Forelimb muscle (tissue), 1 donor: Measurements from ENCODE around the gene MC1R. TPM values are rescaled to one million over a fixed set of nuclear protein-coding genes. Genes with fewer than 3 reads are reported as not detected.

Source experiments
- DNase-seq: peaks from one replicate; pipeline ENCODE4 v3.0.0-alpha.2; 2013; ENCODE audit warnings: low read depth
- polyA plus RNA-seq: library from polyadenylated mRNA; unstranded; fragments of 120-200 nt; gene quantifications from one replicate; pipeline ENCODE4 v1.2.1, GENCODE V29; 2013; ENCODE audit not compliant: insufficient read length

MC1R gene
- polyA plus RNA-seq, 1 donor = 2.2 TPM

GRCh38 chr16:89895482-89896250 is 23.0 kb upstream of the MC1R start:
- DNase-seq = no peak

DNA sequence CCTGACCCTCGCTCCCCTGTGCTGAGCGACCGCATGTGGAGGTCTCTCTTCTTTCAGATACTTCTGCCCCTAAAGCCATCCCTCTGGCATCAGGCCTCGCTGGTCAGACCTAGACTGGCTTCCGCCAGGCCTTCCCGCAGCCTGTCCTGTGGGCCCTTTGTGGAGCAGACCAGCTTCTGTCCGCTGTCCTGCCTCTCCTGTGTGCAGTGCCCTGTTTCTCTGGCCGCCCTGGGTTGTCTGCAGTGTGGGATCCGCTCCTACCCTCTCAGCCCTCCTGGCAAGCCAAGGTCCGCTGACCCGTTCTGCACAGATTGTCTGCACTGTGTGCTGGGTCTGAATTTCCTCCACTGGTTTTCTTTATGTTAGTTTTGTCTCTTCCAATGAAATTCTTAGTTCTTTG is 21.5 kb upstream of the MC1R start:
- DNase-seq = no peak

- no peak for DNase-seq
Measured at GRCh38 chr16:89898201-89898967, 20.3 kb upstream of the MC1R start.

GRCh38 chr16:89899879-89900481 is 18.7 kb upstream of the MC1R start:
- DNase-seq = no peak

GRCh38 chr16:89900885-89901284 is 17.8 kb upstream of the MC1R start:
- no peak for DNase-seq

- no peak for DNase-seq
Measured at GRCh38 chr16:89902980-89903379, 15.7 kb upstream of the MC1R start.

DNA sequence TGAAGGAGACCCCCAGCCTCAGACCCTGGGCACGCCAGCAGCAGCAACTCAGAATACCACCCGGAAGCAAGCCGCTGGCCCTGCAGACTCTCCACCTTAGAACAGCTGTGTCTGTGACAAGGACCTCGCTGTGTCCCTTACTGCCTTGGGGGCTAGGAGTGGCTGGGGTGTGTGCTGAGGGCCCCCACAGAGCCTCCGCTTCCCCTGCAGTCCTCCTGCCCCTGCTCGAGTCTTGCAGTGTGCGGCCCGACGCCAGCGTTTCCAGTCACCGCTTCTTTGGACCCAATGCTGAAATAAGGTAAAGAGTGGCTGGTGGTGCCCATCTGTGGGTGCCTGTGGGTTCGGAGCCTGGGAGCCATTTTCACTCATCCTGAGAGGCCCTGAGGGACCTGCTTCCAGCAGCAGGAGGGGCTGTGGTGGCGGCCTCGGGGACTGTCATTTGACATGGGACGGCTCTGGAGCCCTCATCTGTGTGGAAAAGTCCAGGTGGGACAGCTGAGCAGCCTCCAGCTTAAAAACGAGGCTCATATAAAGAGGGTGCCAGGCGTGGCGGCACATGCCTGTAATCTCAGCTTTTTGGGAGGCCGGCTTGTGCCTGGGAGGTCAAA is 14.7 kb upstream of the MC1R start:
- DNase-seq = no peak

- no peak for DNase-seq
Measured at GRCh38 chr16:89904606-89905510, 13.8 kb upstream of the MC1R start.

- no peak for DNase-seq
Measured at GRCh38 chr16:89905511-89906139, 13.0 kb upstream of the MC1R start.

GRCh38 chr16:89906140-89907025 is 12.3 kb upstream of the MC1R start:
- DNase-seq = no peak

DNA sequence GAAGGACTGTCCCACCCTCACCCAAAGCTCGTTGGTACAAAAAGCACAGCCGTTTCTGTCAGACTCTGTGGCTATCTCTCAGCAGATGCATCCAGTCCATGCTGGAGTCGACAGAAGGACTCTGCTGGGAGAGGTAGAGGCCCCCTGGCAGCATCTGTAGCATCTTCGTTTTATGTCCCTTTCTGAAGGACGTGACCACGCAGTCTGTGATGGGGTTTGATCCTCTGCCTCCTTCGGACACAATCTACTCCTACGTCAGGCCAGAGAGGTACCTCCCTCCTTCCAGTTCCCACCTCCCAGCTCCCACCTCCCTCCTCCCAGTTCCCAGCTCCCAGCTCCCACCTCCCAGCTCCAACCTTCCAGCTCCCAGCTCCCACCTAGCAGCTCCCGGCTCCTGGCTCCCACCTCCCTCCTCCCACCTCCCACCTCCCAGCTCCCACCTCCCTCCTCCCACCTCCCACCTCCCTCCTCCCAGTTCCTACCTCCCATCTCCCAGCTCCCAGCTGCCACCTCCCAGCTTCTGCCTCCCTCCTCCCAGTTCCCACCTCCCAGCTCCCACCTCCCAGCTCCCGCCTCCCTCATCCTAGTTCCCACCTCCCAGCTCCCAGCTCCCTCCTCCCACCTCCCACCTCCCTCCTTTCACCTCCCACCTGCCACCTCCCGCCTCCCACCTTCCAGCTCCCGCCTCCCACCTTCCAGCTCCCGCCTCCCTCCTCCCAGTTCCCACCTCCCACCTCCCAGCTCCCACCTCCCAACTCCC is 11.4 kb upstream of the MC1R start:
- no peak for DNase-seq

DNA sequence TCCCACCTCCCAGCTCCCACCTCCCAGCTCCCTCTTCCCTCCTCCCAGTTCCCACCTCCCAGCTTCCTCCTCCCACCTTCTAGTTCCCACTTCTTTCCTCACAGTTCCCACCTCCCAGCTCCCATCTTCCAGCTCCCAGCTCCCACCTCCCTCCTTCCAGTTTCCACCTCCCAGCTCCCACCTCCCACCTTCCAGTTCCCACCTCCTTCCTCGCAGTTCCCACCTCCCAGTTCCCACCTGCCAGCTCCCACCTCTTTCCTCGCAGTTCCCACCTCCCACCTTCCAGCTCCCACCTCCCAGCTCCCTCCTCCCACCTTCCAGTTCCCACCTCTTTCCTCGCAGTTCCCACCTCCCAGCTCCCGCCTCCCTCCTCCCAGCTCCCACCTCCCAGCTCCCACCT is 10.4 kb upstream of the MC1R start:
- no peak for DNase-seq

GRCh38 chr16:89909777-89910716 is 8.6 kb upstream of the MC1R start:
- no peak for DNase-seq

DNA sequence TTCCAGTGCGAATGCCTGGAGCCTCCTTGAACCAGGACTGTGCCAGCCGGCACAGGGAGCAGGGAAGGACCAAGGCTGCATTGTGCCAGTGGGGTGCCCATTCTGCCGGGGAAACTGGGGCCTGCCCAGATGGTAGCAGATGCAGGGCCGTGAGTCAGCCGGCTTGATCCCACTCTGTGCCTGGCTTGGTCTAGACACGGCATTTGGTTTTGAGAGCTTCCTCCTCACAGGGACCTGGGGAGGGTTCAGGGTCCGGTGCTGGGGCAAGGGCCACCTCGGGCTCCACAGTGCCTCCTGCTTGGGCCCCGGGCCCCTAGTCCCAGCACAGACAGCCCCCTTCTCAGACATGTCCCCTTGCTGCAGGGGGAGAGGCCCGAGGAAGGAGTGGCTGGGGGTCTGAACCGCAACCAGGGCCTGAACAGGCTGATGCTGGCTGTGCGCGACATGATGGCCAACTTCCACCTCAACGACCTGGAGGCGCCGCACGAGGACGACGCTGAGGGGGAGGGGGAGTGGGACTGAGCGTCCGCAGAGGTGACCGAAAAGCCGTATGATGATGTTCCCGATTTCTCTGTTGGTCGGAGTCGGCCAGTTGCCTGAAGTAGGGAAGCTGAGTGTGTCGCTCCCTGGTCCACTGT is 7.8 kb upstream of the MC1R start:
- no peak for DNase-seq

DNA sequence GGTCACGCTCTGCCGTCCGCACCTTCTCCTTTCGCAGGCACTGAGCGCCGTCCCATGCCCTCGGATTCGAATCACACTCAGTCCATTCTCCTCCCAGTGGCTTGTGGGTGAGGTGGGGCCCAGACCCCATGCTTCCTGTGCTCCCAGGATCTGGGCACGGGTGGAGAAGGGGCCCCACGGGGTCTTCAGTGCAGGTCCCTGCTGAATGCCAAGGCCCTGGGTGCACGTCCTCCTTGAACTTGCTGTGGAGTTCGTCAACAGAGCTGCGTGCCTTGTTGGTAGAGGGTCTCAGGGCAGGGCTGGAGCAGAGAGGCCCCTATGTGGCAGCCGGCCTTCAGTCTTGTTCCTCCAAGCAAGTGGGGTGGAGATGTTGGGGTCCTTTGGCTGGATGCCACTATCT is 7.3 kb upstream of the MC1R start:
- no peak for DNase-seq

DNA sequence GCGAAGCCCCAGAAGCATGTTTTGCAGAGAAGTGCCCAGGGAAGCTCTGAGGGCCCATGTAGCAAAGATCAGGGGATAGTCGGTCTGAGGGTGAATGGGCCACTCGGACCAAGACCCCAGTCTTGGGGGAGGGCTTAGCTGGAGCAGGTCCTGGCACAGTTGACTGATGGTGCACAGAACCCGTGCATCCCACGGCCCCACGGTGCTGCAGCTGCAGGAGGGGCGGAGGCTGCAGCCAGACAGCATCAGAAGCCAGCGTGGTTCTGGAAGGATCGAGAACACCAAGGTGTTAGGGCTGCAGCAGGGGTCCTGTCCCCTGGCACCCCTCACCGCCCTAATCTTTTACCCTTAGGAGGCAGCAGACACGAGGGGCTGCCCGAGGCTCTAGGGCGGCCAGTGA is 6.5 kb upstream of the MC1R start:
- no peak for DNase-seq

DNA sequence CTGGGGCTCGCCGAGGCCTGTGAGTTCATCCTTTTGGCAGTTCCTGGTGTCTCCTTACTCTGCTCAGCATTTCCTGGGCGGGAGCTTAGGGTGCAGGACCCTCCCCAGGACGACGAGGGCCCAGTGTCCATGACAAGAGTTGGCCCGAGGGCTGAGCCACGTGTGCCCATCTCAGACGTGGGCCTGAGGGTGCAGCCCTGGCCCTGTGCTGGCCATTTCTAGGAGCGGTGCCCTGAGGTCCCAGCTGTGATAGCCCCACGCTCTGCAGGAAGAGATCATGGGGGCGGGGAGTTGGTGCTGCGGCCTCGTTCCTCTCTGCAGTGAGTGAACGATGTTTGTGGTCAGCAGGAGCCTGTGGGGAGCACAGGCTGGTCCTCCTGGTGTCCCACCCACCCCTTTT is 6.0 kb upstream of the MC1R start:
- no peak for DNase-seq
